ENCODE data around the gene ADAD2.

- no peak for TF ChIP-seq CTCF (IDR thresholded peaks at IDR 0.05)
- TF ChIP-seq POLR2A (IDR thresholded peaks at IDR 0.05): no peak
Observed at GRCh38 chr16:84236671-84237070, 45.7 kb downstream of the ADAD2 start.
